HepG2 (cell line): Measurements from ENCODE around the gene GGA2. TPM values are rescaled to one million over a fixed set of nuclear protein-coding genes. Genes with fewer than 3 reads are reported as not detected.

Experiments
- ATAC-seq: fragments of 200-7000 bp; cut with Tn5 transposase; 3 replicates; pipeline ENCODE4 v1.9.1; 2020; ENCODE audit warnings: mild to moderate bottlenecking, moderate library complexity
- BruUV-seq: library from RNA; stranded (reverse); fragments of 400-500 nt; replicated peaks from 2 replicates; lab custom pipeline; 2021; lab: Mats Ljungman, UMichigan
- CTCF ChIA-PET: fragments of 300-600 bp; formaldehyde crosslinking; extraction: SDS; loops from one replicate; lab custom pipeline; 2021; ENCODE audit warnings: low total read pairs, inconsistent platforms, low intra/inter-chr PET ratio; lab: Yijun Ruan, JAX
- POLR2A ChIA-PET: fragments of 350-600 bp; sonication (Branson Sonifier 250); formaldehyde crosslinking; loops from one replicate; lab custom pipeline; 2020; ENCODE audit warnings: antibody characterized with exemption, inconsistent platforms; lab: Yijun Ruan, JAX
- DNase-seq: peaks from one replicate; pipeline ENCODE4 v3.0.0-alpha.2; 2015; ENCODE audit warnings: low spot score
- FAIRE-seq: peaks from 3 replicates; lab custom pipeline; 2011; peaks lifted over from hg19 to GRCh38; lab: Jason Lieb, UNC
- H2AFZ ChIP-seq: one replicate; pipeline ENCODE4 v1.6.1; 2011; ENCODE audit warnings: low read length, inconsistent platforms
- H3K27ac ChIP-seq: fragments of 300-600 bp; 3 replicates; pipeline ENCODE4 v1.8.0; 2011; ENCODE audit warnings: mixed run types, mild to moderate bottlenecking, mixed read lengths, low read length, inconsistent platforms; ENCODE audit not compliant: insufficient read depth; ENCODE audit errors: extremely low read length
- H3K27me3 ChIP-seq, 2 experiments: fragments of 200-600 bp in 1 of 2; 2 replicates in 1 of 2; 3 replicates in 1 of 2; pipeline versions ENCODE4 v1.6.0 to v1.8.0; 2011; ENCODE audit warnings: low read length in 2 of 2, mild to moderate bottlenecking in 2 of 2, moderate library complexity in 2 of 2, inconsistent platforms in 1 of 2; ENCODE audit not compliant: insufficient read depth in 2 of 2, control insufficient read depth in 1 of 2
- H3K36me3 ChIP-seq, 2 experiments: fragments of 200-600 bp in 1 of 2; replicated peaks in 1 of 2; 2 replicates in 1 of 2; 3 replicates in 1 of 2; pipeline versions ENCODE4 v1.5.1 to v1.8.0; 2011; ENCODE audit warnings: low read length in 2 of 2, inconsistent platforms in 1 of 2; ENCODE audit not compliant: insufficient read depth in 2 of 2, control insufficient read depth in 1 of 2
- H3K4me1 ChIP-seq: 2 replicates; pipeline ENCODE4 v1.5.1; 2012; ENCODE audit warnings: low read length, inconsistent platforms; ENCODE audit not compliant: insufficient read depth
- H3K4me2 ChIP-seq: 2 replicates; pipeline ENCODE4 v1.6.0; 2011; ENCODE audit warnings: low read depth, low read length, inconsistent platforms
- H3K4me3 ChIP-seq, 3 experiments: fragments of 200-600 bp in 1 of 3; sonication (generic), shearing (Covaris generic) in 1 of 3; replicated peaks in 1 of 3; 2 replicates each; pipeline ENCODE4 v1.5.1; 2011 to 2016; ENCODE audit warnings: low read length in 3 of 3, inconsistent platforms in 2 of 3, low read depth in 2 of 3, mild to moderate bottlenecking in 2 of 3, control low read depth in 1 of 3, mixed read lengths in 1 of 3; ENCODE audit not compliant: insufficient read depth in 1 of 3
- H3K79me2 ChIP-seq: one replicate; pipeline ENCODE4 v1.6.1; 2011; ENCODE audit warnings: low read length, inconsistent platforms; ENCODE audit not compliant: insufficient read depth
- H3K9ac ChIP-seq: 2 replicates; pipeline ENCODE4 v1.6.0; 2011; ENCODE audit warnings: mild to moderate bottlenecking, low read depth, low read length, inconsistent platforms; ENCODE audit not compliant: insufficient read depth
- H3K9me3 ChIP-seq: 2 replicates; pipeline ENCODE4 v1.5.1; 2012; ENCODE audit warnings: mild to moderate bottlenecking, low read length
- H4K20me1 ChIP-seq: 2 replicates; pipeline ENCODE4 v1.6.0; 2011; ENCODE audit warnings: inconsistent platforms, mild to moderate bottlenecking, low read length, moderate library complexity; ENCODE audit not compliant: insufficient read depth
- CREM ChIP-seq, 2 experiments: sonication (generic) in 1 of 2; formaldehyde crosslinking in 1 of 2; IDR thresholded peaks; 2 replicates each; pipeline versions ENCODE4 v1.4.0 to v1.6.1; 2016 to 2020; ENCODE audit warnings: antibody characterized with exemption in 1 of 2, mild to moderate bottlenecking in 1 of 2, missing genetic modification reagents in 1 of 2
- ZBTB42 ChIP-seq: sonication (generic); formaldehyde crosslinking; IDR thresholded peaks from 2 replicates; pipeline ENCODE4 v1.5.0; 2020; ENCODE audit warnings: mild to moderate bottlenecking, missing genetic modification reagents
- ZNF121 ChIP-seq: sonication (generic); formaldehyde crosslinking; IDR thresholded peaks from 2 replicates; pipeline ENCODE4 v1.5.0; 2020; ENCODE audit warnings: mild to moderate bottlenecking, missing genetic modification reagents
- ZNF354B ChIP-seq: sonication (generic); formaldehyde crosslinking; IDR thresholded peaks from 2 replicates; pipeline ENCODE4 v1.8.0; 2022; ENCODE audit warnings: mild to moderate bottlenecking, missing genetic modification reagents
- ZNF510 ChIP-seq: sonication (generic); formaldehyde crosslinking; IDR thresholded peaks from 2 replicates; pipeline ENCODE4 v1.4.0; 2020; ENCODE audit warnings: low read depth, mild to moderate bottlenecking, missing genetic modification reagents
- WGBS: methylation state at CpG from one replicate; pipeline ENCODE4 v1.1.6; 2017; ENCODE audit warnings: low lambda C conversion rate; 5-methylcytosine and 5-hydroxymethylcytosine counted together
- in situ Hi-C: cut with HindIII; loops from 2 replicates; pipeline ENCODE4 v1.10.0; 2017; ENCODE audit warnings: low pct_unique_long_range_greater_than_20kb; ENCODE audit not compliant: extremely low pct_ligation_motif_present
- intact Hi-C: fragments of 100-400 bp; cut with micrococcal nuclease; formaldehyde crosslinking; loops from one replicate; pipeline ENCODE4 v1.10.0; 2022; ENCODE audit not compliant: unreplicated experiment
- polyA plus RNA-seq, 8 experiments: library from polyadenylated mRNA; depleted of rRNA in 3 of 8; stranded (reverse) in 7 of 8; unstranded in 1 of 8; fragments of >200 nt; fragmentation: Illumina TruSeq in 4 of 8; extraction: Trizol in 4 of 8; gene quantifications; 2 replicates each; pipeline versions ENCODE4 v1.2.1 to v1.2.3, GENCODE V29; 2011 to 2016; ENCODE audit warnings: low read depth in 4 of 8, missing spikeins in 1 of 8, mixed read lengths in 1 of 8; ENCODE audit not compliant: insufficient read depth in 1 of 8
- total RNA-seq, 5 experiments: library from RNA; depleted of rRNA; stranded (reverse); fragments of >200 nt; fragmentation: Illumina TruSeq; extraction: Trizol; gene quantifications; 2 replicates each; pipeline ENCODE4 v1.2.3, GENCODE V29; 2016; ENCODE audit warnings: low read depth in 1 of 5
- TF ChIP-seq, protein P1 (sequence below): sonication (generic); formaldehyde crosslinking; IDR thresholded peaks from 2 replicates; pipeline ENCODE4 v1.5.0; 2020; ENCODE audit warnings: mild to moderate bottlenecking, missing genetic modification reagents, borderline replicate concordance
- TF ChIP-seq, protein P2 (sequence below): sonication (generic); formaldehyde crosslinking; IDR thresholded peaks from 2 replicates; pipeline ENCODE4 v1.5.1; 2020; ENCODE audit warnings: missing genetic modification reagents, mild to moderate bottlenecking, borderline replicate concordance

The GGA2 gene
- total and polyA plus RNA-seq, 2 of the 13 experiments (the other 11 are each of a cell fraction or from before 2014, with no cell fraction given), result 51.5 to 69.8 TPM

DNA sequence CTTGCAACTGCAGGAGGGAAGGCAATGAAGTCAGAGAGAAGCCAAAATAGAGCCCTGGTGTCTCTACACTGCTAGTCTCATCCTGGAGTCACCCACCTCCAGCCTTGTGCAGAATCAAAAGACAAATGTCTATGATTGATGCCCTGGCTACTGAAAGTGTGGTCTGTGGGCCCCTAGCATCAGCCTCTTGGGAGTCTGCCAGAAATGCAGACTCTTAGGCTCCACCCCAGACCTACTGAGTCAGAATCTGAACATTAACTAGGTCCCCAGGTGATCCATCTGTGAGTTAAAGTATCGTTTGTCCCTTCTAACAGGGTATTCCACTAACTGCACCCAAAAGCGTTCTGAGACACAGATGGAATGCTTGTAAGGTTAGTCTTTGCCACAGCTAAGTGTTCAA, 25.6 kb upstream of the GGA2 start (continued):
- TF ChIP-seq, protein P1, sequence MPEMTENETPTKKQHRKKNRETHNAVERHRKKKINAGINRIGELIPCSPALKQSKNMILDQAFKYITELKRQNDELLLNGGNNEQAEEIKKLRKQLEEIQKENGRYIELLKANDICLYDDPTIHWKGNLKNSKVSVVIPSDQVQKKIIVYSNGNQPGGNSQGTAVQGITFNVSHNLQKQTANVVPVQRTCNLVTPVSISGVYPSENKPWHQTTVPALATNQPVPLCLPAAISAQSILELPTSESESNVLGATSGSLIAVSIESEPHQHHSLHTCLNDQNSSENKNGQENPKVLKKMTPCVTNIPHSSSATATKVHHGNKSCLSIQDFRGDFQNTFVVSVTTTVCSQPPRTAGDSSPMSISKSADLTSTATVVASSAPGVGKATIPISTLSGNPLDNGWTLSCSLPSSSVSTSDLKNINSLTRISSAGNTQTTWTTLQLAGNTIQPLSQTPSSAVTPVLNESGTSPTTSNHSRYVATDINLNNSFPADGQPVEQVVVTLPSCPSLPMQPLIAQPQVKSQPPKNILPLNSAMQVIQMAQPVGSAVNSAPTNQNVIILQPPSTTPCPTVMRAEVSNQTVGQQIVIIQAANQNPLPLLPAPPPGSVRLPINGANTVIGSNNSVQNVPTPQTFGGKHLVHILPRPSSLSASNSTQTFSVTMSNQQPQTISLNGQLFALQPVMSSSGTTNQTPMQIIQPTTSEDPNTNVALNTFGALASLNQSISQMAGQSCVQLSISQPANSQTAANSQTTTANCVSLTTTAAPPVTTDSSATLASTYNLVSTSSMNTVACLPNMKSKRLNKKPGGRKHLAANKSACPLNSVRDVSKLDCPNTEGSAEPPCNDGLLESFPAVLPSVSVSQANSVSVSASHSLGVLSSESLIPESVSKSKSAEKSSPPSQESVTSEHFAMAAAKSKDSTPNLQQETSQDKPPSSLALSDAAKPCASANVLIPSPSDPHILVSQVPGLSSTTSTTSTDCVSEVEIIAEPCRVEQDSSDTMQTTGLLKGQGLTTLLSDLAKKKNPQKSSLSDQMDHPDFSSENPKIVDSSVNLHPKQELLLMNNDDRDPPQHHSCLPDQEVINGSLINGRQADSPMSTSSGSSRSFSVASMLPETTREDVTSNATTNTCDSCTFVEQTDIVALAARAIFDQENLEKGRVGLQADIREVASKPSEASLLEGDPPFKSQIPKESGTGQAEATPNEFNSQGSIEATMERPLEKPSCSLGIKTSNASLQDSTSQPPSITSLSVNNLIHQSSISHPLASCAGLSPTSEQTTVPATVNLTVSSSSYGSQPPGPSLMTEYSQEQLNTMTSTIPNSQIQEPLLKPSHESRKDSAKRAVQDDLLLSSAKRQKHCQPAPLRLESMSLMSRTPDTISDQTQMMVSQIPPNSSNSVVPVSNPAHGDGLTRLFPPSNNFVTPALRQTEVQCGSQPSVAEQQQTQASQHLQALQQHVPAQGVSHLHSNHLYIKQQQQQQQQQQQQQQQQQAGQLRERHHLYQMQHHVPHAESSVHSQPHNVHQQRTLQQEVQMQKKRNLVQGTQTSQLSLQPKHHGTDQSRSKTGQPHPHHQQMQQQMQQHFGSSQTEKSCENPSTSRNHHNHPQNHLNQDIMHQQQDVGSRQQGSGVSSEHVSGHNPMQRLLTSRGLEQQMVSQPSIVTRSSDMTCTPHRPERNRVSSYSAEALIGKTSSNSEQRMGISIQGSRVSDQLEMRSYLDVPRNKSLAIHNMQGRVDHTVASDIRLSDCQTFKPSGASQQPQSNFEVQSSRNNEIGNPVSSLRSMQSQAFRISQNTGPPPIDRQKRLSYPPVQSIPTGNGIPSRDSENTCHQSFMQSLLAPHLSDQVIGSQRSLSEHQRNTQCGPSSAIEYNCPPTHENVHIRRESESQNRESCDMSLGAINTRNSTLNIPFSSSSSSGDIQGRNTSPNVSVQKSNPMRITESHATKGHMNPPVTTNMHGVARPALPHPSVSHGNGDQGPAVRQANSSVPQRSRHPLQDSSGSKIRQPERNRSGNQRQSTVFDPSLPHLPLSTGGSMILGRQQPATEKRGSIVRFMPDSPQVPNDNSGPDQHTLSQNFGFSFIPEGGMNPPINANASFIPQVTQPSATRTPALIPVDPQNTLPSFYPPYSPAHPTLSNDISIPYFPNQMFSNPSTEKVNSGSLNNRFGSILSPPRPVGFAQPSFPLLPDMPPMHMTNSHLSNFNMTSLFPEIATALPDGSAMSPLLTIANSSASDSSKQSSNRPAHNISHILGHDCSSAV (CRISPR knock-in tag), result no peak

DNA sequence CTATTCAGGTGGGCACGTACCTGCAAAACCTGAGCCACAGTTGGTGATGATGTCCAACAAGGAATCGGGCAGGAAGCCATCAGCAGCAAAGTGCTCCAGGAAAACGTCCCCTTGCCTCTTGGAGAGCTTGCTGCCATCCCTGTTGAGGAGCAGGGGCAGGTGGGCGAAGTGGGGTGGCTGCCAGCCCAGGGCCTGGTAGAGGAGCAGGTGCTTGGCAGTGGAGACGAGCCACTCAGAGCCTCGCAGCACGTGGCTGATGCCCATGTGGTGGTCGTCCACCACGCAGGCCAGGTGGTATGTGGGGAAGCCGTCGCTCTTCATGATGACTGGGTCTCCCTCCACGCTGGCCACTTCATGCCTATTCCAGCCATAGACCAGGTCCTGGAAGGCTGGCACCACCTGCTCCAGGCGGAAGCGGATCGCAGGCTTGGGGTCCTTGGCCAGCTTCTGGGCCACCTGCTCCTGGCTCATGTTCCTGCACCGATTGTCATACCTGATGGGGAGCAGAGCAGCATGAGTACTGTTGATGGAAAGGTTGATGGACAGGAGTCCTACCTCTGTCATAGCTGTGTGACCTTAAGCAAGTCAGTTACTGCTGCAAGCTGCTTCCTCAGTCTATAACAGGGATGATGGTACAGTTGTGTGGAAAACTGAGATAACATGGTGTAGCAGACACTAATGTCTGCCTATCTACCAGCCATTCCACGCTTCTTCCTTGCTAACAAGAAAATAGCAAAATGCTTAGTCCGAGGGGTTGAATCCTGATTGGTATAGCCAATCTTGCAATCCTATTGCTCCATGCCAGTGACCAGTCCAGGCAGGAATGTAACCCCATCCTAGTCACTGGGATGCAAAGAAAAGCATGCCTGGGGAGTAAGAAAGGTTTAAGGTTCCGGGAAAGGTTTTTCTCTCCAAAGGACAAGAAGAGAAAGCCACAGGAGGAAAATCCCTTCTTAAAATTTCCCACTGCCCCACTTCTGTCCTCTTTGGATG, 24.9 kb upstream of the GGA2 start:
- Histone ChIP-seq H2AFZ (no peak overlapping the region), H3K27me3 (no peaks in the 10 kb centered on the region), H3K4me2 (no peak overlapping the region), H3K79me2 (peaks cover 4% of the 10 kb centered on the region), H3K27ac (no peak overlapping the region), H3K4me1 (peaks cover 35% of the 10 kb centered on the region), H3K9me3 (no peaks in the 10 kb centered on the region), H4K20me1 (no peaks in the 10 kb centered on the region), H3K9ac (no peak overlapping the region), H3K36me3 (peaks cover 44 to 71% of the 10 kb centered on the region in 2 experiments), H3K4me3 (no peak overlapping the region)
- no peak for ATAC-seq
- intact Hi-C loops (no loop called here), in situ Hi-C loops (no loop called here)
- ChIA-PET CTCF (no interaction called here), POLR2A (interaction anchor here (5.5 kb wide), 1 partner anchor 8 kb away, joined by 64 read pairs; no protein-coding TSS in a partner anchor)
- DNase-seq, result no peak
- BruUV-seq, result no TSS peak
- no peak for FAIRE-seq
- 97% methylated on average over 19 of the region's 19 CpGs for WGBS
- TF ChIP-seq ZBTB42 (CRISPR knock-in tag) (no peak), ZNF121 (CRISPR knock-in tag) (no peak), ZNF354B (CRISPR knock-in tag) (0 out of 2 replicates have a peak, but pooled peaks have one; percentile 8), ZNF510 (no peak), CREM (IDR thresholded peaks at IDR 0.05) (no peak), CREM (CRISPR knock-in tag; IDR thresholded peaks at IDR 0.05) (no peak)
- TF ChIP-seq, protein P2, sequence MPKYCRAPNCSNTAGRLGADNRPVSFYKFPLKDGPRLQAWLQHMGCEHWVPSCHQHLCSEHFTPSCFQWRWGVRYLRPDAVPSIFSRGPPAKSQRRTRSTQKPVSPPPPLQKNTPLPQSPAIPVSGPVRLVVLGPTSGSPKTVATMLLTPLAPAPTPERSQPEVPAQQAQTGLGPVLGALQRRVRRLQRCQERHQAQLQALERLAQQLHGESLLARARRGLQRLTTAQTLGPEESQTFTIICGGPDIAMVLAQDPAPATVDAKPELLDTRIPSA (CRISPR knock-in tag), result no peak
